ENCODE data around the gene EYS. TPM values are rescaled to one million over a fixed set of nuclear protein-coding genes. Genes with fewer than 3 reads are reported as not detected.

EYS gene
- total and polyA plus RNA-seq, 9 of the 15 experiments (the other 6 are each of a cell fraction or from before 2014, with no cell fraction given) = 0.03 to 0.36 (median 0.10) TPM; not detected in 2

- no peaks in the 10 kb centered on the region for H3K9me3 ChIP-seq (replicated peaks; ENCODE audit: control insufficient read depth, insufficient read depth, low read depth, low read length)
- peaks cover 0 to 5% of the 10 kb centered on the region in 2 experiments; a peak in 2 of 5 replicates for H3K4me1 ChIP-seq (replicated peaks in 1 of 2; ENCODE audit: control insufficient read depth in 2 of 2, insufficient read depth in 2 of 2, low read length in 2 of 2)
- intact Hi-C loops (cut with micrococcal nuclease) (no loop called here), in situ Hi-C loops (cut with MboI) (no loop called here)
- TF ChIP-seq JUN (IDR thresholded peaks at IDR 0.05; ENCODE audit: borderline replicate concordance, low read depth, low read length) (no peak), JUN (CRISPR knock-in tag; IDR thresholded peaks at IDR 0.05; ENCODE audit: borderline replicate concordance) (no peak), ETV5 (CRISPR knock-in tag; IDR thresholded peaks at IDR 0.05; ENCODE audit: low read depth) (no peak), NFIX (CRISPR knock-in tag; IDR thresholded peaks at IDR 0.05; ENCODE audit: low read depth) (no peak), RB1 (IDR thresholded peaks at IDR 0.05; ENCODE audit: low read depth) (no peak), MIER1 (IDR thresholded peaks at IDR 0.05; ENCODE audit: low read depth) (no peak), U2AF1 (optimal IDR thresholded peaks at IDR 0.05; ENCODE audit: low read depth, low read length) (no peak), NUFIP1 (IDR thresholded peaks at IDR 0.05; ENCODE audit: partially characterized antibody) (no peak), STAT6 (CRISPR knock-in tag; IDR thresholded peaks at IDR 0.05) (no peak), RBM39 (optimal IDR thresholded peaks at IDR 0.05; ENCODE audit: low read depth, low read length) (no peak)
- DNase-seq (ENCODE audit: extremely low read depth in 1 of 4, low spot score in 3 of 4) (no peak), ATAC-seq (no peak), FAIRE-seq (no peak)
- peaks cover 7% of the 10 kb centered on the region; the same call in 1 of the 2 replicates for H4K20me1 ChIP-seq (replicated peaks; ENCODE audit: control insufficient read depth, insufficient read depth, low read length)
- no TSS peak for BruUV-seq (replicated peaks)
- no peak overlapping the region for H3K4me2 ChIP-seq (ENCODE audit: insufficient read depth, low read length)
- WGBS (ENCODE audit: insufficient coverage, low coverage, missing lambda C conversion rate) = 100% methylated on average over 2 of the region's 2 CpGs
- POLR2A ChIA-PET = interaction anchor here (0.6 to 2.0 kb wide), 2 partner anchors 8 to 14 kb away, joined by 4 to 6 read pairs; no protein-coding TSS in a partner anchor
- H3K4me3 ChIP-seq = no peak overlapping the region
- H3K27me3 ChIP-seq (ENCODE audit: control insufficient read depth in 2 of 2, insufficient read depth in 2 of 2, low read length in 2 of 2) = no peaks in the 10 kb centered on the region
- peaks cover 88% of the 10 kb centered on the region for H3K79me2 ChIP-seq (ENCODE audit: control insufficient read depth, insufficient read depth, low read length)
- no peaks in the 10 kb centered on the region for H3K9me1 ChIP-seq (ENCODE audit: control insufficient read depth, insufficient read depth, low read length)
- no peak overlapping the region for H3K9ac ChIP-seq (ENCODE audit: insufficient read depth in 1 of 2, low read depth in 2 of 2, low read length in 2 of 2)
- CTCF ChIA-PET (ENCODE audit: low intra/inter-chr PET ratio) = no interaction called here
- no peak overlapping the region for H2AFZ ChIP-seq (ENCODE audit: low read depth, low read length)
- H3K27ac ChIP-seq (ENCODE audit: extremely low read depth, low read depth, low read length) = no peak overlapping the region
- H3K36me3 ChIP-seq (ENCODE audit: control insufficient read depth, insufficient read depth, low read length) = peaks cover 8% of the 10 kb centered on the region; the same call in 1 of the 3 replicates
Observed at GRCh38 chr6:63673692-63674091, 2033.3 kb downstream of the EYS start.
